Mesenchymal stem cell (in vitro differentiated cells and primary cell): ENCODE measurements around the gene PPIC. TPM values are rescaled to one million over a fixed set of nuclear protein-coding genes. Genes with fewer than 3 reads are reported as not detected.
A peak's percentile ranks its signal among the peaks of the same experiment; 100 is the strongest.
"Not testable (repeated sequence)": the region's sequence is repeated elsewhere in the genome, so short reads cannot be mapped to it uniquely, and the experiment has no call there.

Experiments
- DNase-seq: peaks from one replicate; pipeline ENCODE4 v3.0.0-alpha.2; 2013
- H2AFZ ChIP-seq: one replicate; pipeline ENCODE4 v1.6.1; 2013; ENCODE audit warnings: low read depth, mild to moderate bottlenecking, control low read depth, inconsistent platforms, low read length, moderate library complexity
- H2AK5ac ChIP-seq: 2 replicates; pipeline ENCODE4 v1.6.1; 2013; ENCODE audit warnings: low read length, moderate library complexity, mild to moderate bottlenecking, inconsistent platforms; ENCODE audit not compliant: severe bottlenecking
- H2BK120ac ChIP-seq: one replicate; pipeline ENCODE4 v1.6.1; 2013; ENCODE audit warnings: low read depth, mild to moderate bottlenecking, inconsistent platforms, low read length, moderate library complexity
- H2BK12ac ChIP-seq, 2 experiments: one replicate each; pipeline ENCODE4 v1.6.1; 2013; ENCODE audit warnings: inconsistent platforms in 2 of 2, low read length in 2 of 2, mild to moderate bottlenecking in 2 of 2, moderate library complexity in 2 of 2, control low read depth in 1 of 2
- H2BK15ac ChIP-seq: one replicate; pipeline ENCODE4 v1.6.1; 2013; ENCODE audit warnings: mild to moderate bottlenecking, low read depth, inconsistent platforms; ENCODE audit not compliant: poor library complexity, severe bottlenecking
- H2BK5ac ChIP-seq: 2 replicates; pipeline ENCODE4 v1.6.1; 2013; ENCODE audit warnings: low read depth, mild to moderate bottlenecking, low read length, control low read depth, inconsistent platforms; ENCODE audit not compliant: poor library complexity, severe bottlenecking
- H3K14ac ChIP-seq, 2 experiments: one replicate each; pipeline ENCODE4 v1.6.1; 2013; ENCODE audit warnings: inconsistent platforms in 2 of 2, low read length in 2 of 2, control low read depth in 1 of 2, mild to moderate bottlenecking in 1 of 2, moderate library complexity in 1 of 2
- H3K18ac ChIP-seq, 2 experiments: one replicate each; pipeline ENCODE4 v1.6.1; 2013; ENCODE audit warnings: inconsistent platforms in 2 of 2, low read length in 2 of 2, control low read depth in 1 of 2, low read depth in 1 of 2, mild to moderate bottlenecking in 1 of 2
- H3K23ac ChIP-seq, 2 experiments: one replicate each; pipeline ENCODE4 v1.6.1; 2013; ENCODE audit warnings: inconsistent platforms in 2 of 2, low read length in 2 of 2, mild to moderate bottlenecking in 2 of 2, moderate library complexity in 2 of 2, control low read depth in 1 of 2
- H3K27ac ChIP-seq: 2 replicates; pipeline ENCODE4 v1.5.1; 2013; ENCODE audit warnings: mild to moderate bottlenecking, moderate library complexity, low read length, control low read depth, inconsistent platforms; ENCODE audit not compliant: poor library complexity, severe bottlenecking
- H3K27me3 ChIP-seq, 2 experiments: 2 replicates each; pipeline versions ENCODE4 v1.6.1 to v1.7.0; 2013; ENCODE audit warnings: low read length in 2 of 2, mild to moderate bottlenecking in 2 of 2, moderate library complexity in 2 of 2, control low read depth in 1 of 2, inconsistent platforms in 1 of 2; ENCODE audit not compliant: control insufficient read depth in 1 of 2, insufficient read depth in 1 of 2
- H3K36me3 ChIP-seq, 2 experiments: 2 replicates each; pipeline versions ENCODE4 v1.6.1 to v1.7.0; 2013; ENCODE audit warnings: low read length in 2 of 2, control low read depth in 1 of 2, inconsistent platforms in 1 of 2, low read depth in 1 of 2, mild to moderate bottlenecking in 1 of 2; ENCODE audit not compliant: insufficient read depth in 2 of 2, control insufficient read depth in 1 of 2
- H3K4ac ChIP-seq, 2 experiments: one replicate each; pipeline ENCODE4 v1.6.1; 2013; ENCODE audit warnings: inconsistent platforms in 2 of 2, low read length in 2 of 2, mild to moderate bottlenecking in 2 of 2, moderate library complexity in 2 of 2, control low read depth in 1 of 2, low read depth in 1 of 2
- H3K4me1 ChIP-seq: 2 replicates; pipeline ENCODE4 v1.6.1; 2013; ENCODE audit warnings: low read depth, low read length, control low read depth; ENCODE audit not compliant: control insufficient read depth, insufficient read depth
- H3K4me2 ChIP-seq: 2 replicates; pipeline ENCODE4 v1.6.1; 2013; ENCODE audit warnings: low read length, mild to moderate bottlenecking, inconsistent platforms; ENCODE audit not compliant: poor library complexity, severe bottlenecking
- H3K4me3 ChIP-seq, 2 experiments: 2 replicates each; pipeline versions ENCODE4 v1.5.1 to v1.7.0; 2013; ENCODE audit warnings: low read length in 2 of 2, mild to moderate bottlenecking in 2 of 2, control low read depth in 1 of 2, low read depth in 1 of 2; ENCODE audit not compliant: insufficient read depth in 1 of 2
- H3K79me1 ChIP-seq: replicated peaks from 2 replicates; pipeline ENCODE4 v1.6.1; 2013; ENCODE audit warnings: mild to moderate bottlenecking, control low read depth, low read length, inconsistent platforms; ENCODE audit not compliant: poor library complexity, severe bottlenecking
- H3K9ac ChIP-seq: 2 replicates; pipeline ENCODE4 v1.7.0; 2013; ENCODE audit warnings: mild to moderate bottlenecking, low read length, moderate library complexity
- H3K9me3 ChIP-seq: 2 replicates; pipeline ENCODE4 v1.7.0; 2013; ENCODE audit warnings: mild to moderate bottlenecking, low read length; ENCODE audit not compliant: control insufficient read depth
- H4K8ac ChIP-seq: one replicate; pipeline ENCODE4 v1.6.1; 2013; ENCODE audit warnings: inconsistent platforms, mild to moderate bottlenecking, low read length, moderate library complexity
- H4K91ac ChIP-seq: one replicate; pipeline ENCODE4 v1.6.1; 2013; ENCODE audit warnings: mild to moderate bottlenecking, low read length, inconsistent platforms
- WGBS: methylation state at CpG from one replicate; pipeline ENCODE4 v1.1.7; 2013; ENCODE audit warnings: mixed read lengths; 5-methylcytosine and 5-hydroxymethylcytosine counted together
- small RNA-seq: library from polyadenylated mRNA; stranded (forward); fragments of <200 nt; extraction: miRNeasy Mini kit (QIAGEN cat#:217004); gene quantifications from one replicate; pipeline ENCODE3, GENCODE V24; 2013; ENCODE audit warnings: low read depth

PPIC gene

DNA sequence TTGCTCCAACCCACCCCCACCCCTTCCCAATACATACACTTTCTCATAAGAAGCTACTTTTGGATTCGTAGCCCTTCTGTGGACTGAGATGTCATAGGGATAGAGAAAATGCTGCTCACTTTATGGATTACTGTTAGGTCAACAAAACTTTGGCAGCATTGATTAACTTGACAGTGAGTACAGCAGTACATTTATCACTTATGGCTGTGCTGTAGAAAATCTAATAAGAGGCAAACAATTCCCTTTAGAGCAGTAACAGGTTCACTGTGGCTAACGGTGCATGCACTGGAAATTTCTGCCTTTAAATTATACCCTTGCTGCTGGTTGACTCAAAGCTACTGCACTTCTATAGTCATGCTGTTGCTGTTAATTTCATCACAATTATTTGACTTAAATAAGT is 59.2 kb downstream of the PPIC start:
- H4K8ac ChIP-seq = no peak overlapping the region
- peaks cover 0 to 6% of the 10 kb centered on the region in 2 experiments for H3K36me3 ChIP-seq
- no peak overlapping the region for H3K4me2 ChIP-seq
- H3K79me1 ChIP-seq = peaks cover 19% of the 10 kb centered on the region
- no peak overlapping the region for H2BK120ac ChIP-seq
- H3K27me3 ChIP-seq = no peaks in the 10 kb centered on the region
- no peaks in the 10 kb centered on the region for H3K9me3 ChIP-seq
- no peak overlapping the region for H3K4me3 ChIP-seq
- no peak overlapping the region for H2AFZ ChIP-seq
- H3K27ac ChIP-seq = no peak overlapping the region
- no peak overlapping the region for H2BK15ac ChIP-seq
- no peak overlapping the region for H3K14ac ChIP-seq
- 83% methylated on average over 2 of the region's 2 CpGs for WGBS
- no peak overlapping the region for H3K4ac ChIP-seq
- H2BK5ac ChIP-seq = no peak overlapping the region
- H2BK12ac ChIP-seq = no peak overlapping the region
- peaks cover 2% of the 10 kb centered on the region for H3K4me1 ChIP-seq
- H3K18ac ChIP-seq = no peak overlapping the region
- H3K9ac ChIP-seq = no peak overlapping the region
- H3K23ac ChIP-seq = no peak overlapping the region
- no peak overlapping the region for H4K91ac ChIP-seq
- no peak overlapping the region for H2AK5ac ChIP-seq
- DNase-seq = no peak

GRCh38 chr5:122974251-122974650 is 62.3 kb downstream of the PPIC start:
- not testable (repeated sequence) for H3K23ac ChIP-seq, H2BK5ac ChIP-seq, H3K4me2 ChIP-seq, H3K4me1 ChIP-seq, H3K4me3 ChIP-seq, H3K36me3 ChIP-seq, H3K27ac ChIP-seq, H3K14ac ChIP-seq, H3K27me3 ChIP-seq, H2AFZ ChIP-seq, H2BK15ac ChIP-seq, H4K91ac ChIP-seq, H3K18ac ChIP-seq, DNase-seq, H2BK120ac ChIP-seq, H4K8ac ChIP-seq, H3K9me3 ChIP-seq, H3K9ac ChIP-seq, H3K4ac ChIP-seq, H2AK5ac ChIP-seq
- Histone ChIP-seq H2BK12ac (peak overlapping the region in 1 of 2 experiments; percentile 61), H3K79me1 (peaks cover 14% of the 10 kb centered on the region)
- 100% methylated on average over 2 of the region's 3 CpGs for WGBS

DNA sequence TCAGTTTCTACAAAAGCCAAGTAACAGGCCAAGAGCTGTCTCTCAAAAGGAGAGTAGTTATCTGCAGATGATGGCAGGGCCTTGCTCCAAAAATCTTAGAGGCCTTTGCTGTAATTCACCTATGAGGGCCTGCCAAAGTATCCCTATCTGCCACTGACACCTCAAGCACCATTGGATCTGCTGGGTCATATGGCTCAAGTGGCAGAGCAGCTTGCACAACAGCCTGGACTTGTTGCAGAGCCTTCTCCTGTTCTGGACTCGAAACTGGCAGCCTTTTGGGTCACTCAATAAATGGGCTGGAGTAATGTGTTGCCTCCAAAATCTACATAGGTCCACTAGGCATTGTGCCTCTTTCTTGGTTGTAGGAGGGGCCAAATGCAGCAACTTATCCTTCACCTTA is 62.8 kb downstream of the PPIC start:
- H3K36me3 ChIP-seq, H3K9me3 ChIP-seq, H2BK5ac ChIP-seq, H4K8ac ChIP-seq, H3K18ac ChIP-seq, H3K23ac ChIP-seq, H3K14ac ChIP-seq, H2BK12ac ChIP-seq, H3K4me1 ChIP-seq, H4K91ac ChIP-seq, H2BK120ac ChIP-seq, H2AFZ ChIP-seq, H2BK15ac ChIP-seq, H3K4ac ChIP-seq, H3K4me3 ChIP-seq, H3K27ac ChIP-seq, H2AK5ac ChIP-seq, DNase-seq, H3K9ac ChIP-seq, H3K27me3 ChIP-seq, H3K4me2 ChIP-seq: not testable (repeated sequence)
- H3K79me1 ChIP-seq = peaks cover 12% of the 10 kb centered on the region
- 80% methylated on average over 1 of the region's 1 CpG for WGBS

Small RNA genes lying within 50 kb of the gene (small RNA-seq; reads per million reads assigned to genes)
- gene RN7SL689P = not detected
- gene RN7SL711P = not detected
